ENCODE results near the gene AUNIP.
A peak's percentile ranks its signal among the peaks of the same experiment; 100 is the strongest.

The AUNIP gene

GRCh38 chr1:25858906-25859789 is at the start of gene AUNIP:
TSS of gene AUNIP (minus strand) at chr1:25859457. CDS start at chr1:25859357, 100 bp downstream.
- DNase-seq = peak; percentile 96 to 99 (median 99)

- no peak for DNase-seq
These were observed 49.8 kb upstream of the AUNIP start for GRCh38 chr1:25909040-25909439.

GRCh38 chr1:25908161-25908560 is 48.9 kb upstream of the AUNIP start:
- DNase-seq = no peak

DNA sequence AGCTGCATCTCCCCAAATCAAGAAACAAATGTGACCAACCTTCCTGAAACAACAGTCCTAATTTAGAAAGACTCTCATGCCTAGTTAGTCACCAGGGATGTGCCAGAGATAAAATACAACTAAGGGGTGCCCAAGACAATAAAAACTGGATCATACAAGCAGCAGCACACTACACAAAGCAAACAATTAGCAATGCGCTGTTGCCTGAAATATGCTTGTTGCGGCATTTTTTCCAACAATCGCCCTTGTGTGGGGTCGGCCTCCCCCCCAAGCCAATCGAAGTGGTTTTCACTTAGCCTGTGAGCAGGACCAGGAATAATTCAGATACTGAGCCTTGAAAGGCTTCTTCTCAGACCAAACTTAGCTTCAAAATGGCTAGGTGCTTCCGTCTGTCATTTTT is 48.3 kb upstream of the AUNIP start:
- DNase-seq = no peak

DNA sequence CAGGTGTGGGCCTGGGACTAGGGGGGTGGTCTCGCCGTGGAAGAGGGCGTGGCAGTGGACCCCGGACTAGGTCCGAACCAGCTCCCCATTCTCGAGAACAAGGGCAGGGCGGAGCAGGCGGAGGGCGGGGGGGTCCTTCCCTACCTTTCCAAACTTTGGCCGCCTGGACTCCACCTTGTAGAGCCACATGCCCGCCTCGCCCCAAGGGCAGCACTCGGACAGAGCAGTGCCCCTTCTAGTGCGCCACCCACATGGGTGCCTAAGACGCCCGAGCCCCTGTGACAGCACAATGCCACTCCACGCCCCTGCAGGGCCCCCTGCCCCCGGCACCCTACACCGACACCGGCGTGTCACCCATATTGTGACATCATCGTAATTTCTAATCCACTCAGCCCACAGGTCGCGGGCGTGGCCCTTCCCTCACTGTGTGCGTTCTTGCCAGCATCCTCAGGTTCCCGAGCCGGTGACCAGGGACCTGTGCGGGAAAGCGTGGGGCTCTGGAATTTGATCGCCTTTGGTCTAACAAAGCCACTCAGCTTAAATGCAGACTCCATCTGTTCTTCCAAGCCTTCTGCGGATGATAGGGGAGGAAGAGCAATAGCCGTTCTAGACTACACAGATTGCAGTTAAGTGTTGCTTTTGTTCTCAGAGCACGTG is 47.5 kb upstream of the AUNIP start:
- peak in 1 of 3 donors; percentile 17 for DNase-seq

DNA sequence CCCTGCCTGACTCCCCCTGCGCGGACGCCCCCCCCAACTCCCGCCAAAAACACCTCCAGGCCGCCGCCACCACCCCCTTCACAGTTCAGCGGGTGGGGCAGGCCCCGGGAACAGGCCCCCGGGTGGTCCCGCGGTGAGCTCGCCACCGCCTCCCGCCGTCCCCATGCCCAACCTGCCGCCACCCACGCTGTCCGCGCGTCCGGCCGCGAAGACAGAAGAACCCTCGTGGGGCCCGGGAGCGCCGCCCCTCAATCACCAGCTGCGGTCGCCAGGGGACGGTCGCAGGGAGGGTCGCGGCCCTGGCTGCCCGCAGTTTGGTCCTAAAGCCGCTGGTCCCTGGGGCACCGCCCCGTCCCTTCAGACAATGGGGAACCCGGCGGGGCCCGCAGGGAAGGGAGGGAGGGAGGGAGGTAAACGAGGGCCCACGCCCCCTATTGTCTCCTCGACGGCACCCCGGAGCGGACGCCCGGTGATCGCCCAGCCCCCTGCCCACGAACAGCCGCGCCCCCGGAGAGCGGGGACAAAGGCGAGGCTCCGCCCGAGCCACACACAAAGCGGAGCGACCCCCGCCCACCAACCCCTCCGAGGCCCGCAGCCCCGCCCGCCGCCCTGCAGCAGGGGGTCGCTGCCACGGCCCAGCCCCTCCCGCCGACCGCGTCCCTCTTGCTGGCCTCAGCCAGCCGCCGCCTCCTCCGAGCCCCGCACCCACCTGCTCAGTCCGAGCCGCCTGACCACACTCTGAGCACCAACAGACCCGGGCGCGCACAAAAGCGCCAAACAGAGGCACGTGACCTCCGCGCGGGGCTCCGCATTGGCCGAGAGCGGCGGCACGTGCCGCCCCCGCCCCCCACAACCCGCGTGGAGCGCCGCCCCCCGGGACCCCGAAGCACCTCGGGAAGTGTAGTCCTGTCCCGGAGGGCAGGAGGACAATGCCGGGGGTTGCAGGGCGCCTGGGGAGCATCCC is 46.7 kb upstream of the AUNIP start, which contains the start of gene STMN1:
Gene STMN1 (minus strand): TSS at position 740 of the 964 bp plus-strand sequence. CDS start 1,743 bp downstream, outside the sequence.
- DNase-seq = peak; percentile 77 to 91 (median 84)

DNA sequence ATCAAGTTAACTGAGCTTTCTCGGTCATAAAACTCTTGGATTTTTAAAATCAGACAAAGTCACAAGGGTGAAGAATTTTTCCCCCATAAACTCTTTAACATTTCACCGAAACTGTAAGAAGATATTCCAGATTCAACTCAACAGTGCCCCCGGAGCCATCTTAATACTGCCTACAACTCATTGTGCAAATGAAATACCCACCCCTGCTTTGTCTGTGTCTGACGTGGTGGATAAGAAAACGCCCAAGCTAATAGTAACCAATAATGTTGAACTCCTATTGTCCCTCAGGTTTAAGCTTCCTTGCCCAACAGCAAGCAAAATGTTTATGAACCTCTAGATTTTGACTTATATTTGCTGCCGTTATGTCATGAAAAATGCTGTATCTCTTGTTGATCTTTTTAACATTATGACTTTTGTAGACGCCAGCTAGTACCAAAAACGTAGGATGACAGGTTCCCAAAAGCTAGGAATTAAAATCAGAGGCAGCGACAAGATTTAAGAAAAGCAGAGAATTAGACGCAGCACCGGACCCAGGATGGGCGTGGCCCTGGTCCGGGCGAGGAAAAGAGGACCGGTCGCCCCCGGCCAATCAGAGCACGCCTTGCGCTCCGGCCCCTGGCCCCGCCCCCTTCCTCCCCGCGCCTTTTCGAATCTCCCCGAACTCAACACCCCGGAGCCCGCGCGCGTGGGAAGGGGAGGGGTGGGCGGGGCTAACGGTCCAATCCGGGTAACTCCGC is 45.9 kb upstream of the AUNIP start:
- peak; percentile 92 to 98 (median 95) for DNase-seq

DNA sequence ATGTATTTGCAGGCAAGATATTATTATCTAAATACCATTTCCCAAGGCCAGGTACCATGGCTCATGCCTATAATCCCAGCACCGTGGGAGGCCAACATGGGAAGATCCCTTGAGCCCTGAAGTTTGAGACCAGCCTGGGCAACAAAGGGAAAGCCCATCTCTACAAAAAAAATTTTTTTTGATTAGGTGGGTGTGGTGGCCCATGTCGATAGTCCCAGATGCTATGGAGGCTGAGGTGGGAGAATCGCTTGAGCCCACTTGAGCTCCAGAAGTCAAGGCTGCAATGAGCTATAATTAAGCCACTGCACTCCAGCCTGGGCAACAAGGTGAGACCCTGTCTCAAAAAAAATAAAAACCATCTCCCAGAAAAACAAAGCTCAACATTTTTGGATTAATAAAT is 44.7 kb upstream of the AUNIP start:
- DNase-seq = no peak

GRCh38 chr1:25902462-25902861 is 43.2 kb upstream of the AUNIP start:
- DNase-seq = no peak

DNA sequence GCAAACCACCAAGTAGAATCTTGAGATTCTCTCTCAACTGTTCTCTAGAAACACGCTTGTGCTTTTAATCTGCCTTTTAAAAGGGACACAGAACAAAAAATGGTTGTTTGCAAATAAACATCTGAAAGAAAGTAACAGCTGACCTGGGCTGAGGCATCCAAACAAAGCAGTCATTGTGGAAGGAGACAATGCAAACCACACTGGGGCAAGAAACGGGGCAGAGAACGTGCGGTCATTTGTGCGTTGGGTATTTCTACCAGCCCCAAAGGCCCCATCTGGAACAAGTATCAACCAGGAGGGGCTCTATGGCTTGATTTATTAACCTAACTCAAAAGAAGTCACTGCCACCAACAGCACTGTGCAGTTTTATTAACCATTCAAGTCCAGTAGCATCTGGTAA is 41.0 kb upstream of the AUNIP start:
- DNase-seq = no peak

DNA sequence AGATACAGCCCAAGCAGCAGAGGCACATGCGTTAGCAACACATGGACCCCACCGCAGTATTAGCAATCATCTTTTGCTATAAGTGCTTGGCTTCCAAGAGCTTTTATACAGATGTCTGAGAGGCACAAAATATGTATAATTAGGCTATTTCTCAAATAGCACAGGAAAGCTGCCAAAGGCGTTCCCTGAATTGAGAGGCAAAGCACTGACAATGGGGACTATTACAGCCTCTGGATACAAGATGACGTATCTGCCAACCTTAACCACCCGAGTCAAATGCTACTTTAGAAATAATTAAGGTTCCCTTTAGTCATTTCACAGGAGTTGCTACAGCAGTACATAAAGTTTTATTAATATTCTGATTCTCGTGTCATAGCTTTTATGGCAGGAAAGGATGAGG is 40.5 kb upstream of the AUNIP start:
- DNase-seq = no peak

GRCh38 chr1:25898223-25899015 is 39.2 kb upstream of the AUNIP start:
- no peak for DNase-seq

DNA sequence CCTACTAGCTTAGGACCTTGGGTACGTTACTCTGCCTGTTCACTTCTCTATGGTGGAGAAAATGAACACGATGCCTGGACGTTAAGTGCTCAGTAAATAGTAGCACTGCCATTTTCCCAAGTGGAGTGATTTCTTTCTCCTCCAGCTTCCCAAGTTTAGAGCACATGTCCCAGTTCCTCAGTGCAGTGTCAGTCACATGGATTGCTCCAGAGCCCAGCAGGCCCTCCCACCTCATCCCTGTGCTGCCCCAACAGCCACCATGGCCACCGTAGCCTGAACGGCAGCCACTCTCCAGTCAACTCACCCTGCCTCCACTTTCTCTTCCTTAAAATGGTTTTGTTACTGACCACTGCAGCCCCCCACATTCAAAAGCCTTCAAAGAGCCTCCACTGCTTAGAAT is 38.5 kb upstream of the AUNIP start:
- DNase-seq = no peak

DNA sequence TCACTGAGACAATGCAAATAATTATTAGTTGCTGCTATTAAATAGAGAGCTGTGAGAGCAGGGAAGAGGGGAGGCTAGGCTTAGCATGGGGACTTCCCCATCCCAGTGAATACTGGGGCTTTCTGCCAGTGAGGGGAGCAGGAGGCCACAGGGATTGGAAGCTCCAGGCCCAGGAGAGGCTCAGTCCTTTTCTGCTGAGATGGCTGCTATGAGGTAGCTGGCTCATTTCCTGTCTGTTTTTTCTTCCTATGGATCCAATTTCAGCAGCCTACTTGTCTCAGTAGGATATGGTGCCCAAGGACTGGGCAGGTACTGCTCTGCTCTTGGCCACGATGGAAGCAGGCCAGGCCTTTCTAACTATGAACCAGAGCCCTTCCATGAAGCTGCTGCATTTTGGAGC is 37.0 kb upstream of the AUNIP start:
- DNase-seq = peak in 2 of 3 donors; percentile 19 to 49

- peak; percentile 93 to 96 (median 95) for DNase-seq
These were observed 36.2 kb upstream of the AUNIP start for GRCh38 chr1:25895365-25895990.

DNA sequence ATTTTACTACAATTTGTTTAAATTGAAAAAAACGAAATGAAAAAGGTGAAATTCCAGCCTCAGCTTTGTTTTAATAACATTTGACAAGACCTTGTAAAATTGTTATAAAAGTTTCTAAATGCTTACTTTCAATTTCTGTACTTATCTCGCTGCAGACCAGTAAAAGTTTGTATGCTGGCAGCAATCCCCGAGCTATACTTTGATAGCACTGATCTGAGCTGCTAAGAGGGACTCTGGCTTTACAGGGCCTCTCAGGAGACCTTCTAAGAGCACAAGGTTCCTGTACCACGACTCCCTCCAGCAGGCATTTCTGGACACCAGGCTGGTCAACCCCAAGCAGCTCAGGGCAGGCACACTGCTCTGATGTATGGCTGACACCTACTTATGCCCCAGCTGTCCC is 33.9 kb upstream of the AUNIP start:
- DNase-seq = no peak

- DNase-seq = no peak
These were observed 32.3 kb upstream of the AUNIP start for GRCh38 chr1:25891606-25892005.

- no peak for DNase-seq
These were observed 31.2 kb upstream of the AUNIP start for GRCh38 chr1:25890239-25891034.

DNA sequence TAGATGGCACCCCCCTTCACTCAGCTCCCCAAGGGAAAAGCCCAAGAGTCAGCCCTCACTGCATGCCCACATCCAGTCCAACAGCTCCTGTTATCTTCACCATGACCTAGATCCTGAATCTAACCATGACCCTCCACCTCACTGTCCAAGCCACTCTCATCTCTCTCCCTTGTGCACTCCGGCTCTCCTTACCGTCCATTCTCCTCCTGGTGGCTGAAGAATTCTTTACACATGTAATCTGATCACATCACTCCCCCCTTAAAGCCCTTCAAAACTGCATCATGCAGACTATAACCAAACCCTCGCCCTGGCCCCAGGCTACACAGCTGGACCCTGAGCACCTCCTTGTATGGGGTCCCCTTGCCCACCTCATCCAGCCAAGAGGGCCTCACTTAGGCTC is 30.2 kb upstream of the AUNIP start:
- DNase-seq = no peak

DNA sequence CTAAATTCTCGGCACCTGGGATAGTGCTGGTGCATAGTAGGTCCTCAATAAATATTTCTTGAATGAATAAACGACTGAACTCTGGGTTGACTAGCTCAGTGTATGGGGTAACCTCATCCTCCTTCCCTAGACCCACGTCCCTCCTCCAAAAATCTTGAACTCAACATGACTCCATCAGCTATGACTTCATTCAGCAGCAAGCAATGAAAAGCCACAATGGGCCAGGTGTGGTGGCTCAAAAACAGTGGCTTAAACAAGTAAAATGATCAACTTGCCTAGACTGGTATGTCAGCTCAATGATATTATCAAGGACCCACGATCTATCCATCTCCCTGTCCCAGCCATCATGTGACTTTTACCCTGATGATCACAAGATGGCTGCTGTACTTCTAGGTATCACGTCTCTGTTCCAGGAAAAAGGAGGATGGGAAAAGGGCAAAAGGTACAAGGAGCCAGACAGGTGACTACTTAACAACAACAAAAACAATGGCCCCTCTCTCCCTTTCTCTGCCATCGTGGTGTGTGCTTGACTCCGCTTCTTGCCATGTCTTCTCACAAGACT is 29.2 kb upstream of the AUNIP start:
- no peak for DNase-seq

Data from suppressor macrophage treated with lipopolysaccharide for 1 hour (primary cell).